GM18499 (cell line): ENCODE data around the gene FAT3.

Experiments
- ATAC-seq: cut with Tn5 transposase; IDR thresholded peaks from one replicate; pipeline ENCODE4 v1.9.1; 2021; ENCODE audit warnings: moderate number of reproducible peaks; ENCODE audit not compliant: insufficient read depth, unreplicated experiment

FAT3 gene

DNA sequence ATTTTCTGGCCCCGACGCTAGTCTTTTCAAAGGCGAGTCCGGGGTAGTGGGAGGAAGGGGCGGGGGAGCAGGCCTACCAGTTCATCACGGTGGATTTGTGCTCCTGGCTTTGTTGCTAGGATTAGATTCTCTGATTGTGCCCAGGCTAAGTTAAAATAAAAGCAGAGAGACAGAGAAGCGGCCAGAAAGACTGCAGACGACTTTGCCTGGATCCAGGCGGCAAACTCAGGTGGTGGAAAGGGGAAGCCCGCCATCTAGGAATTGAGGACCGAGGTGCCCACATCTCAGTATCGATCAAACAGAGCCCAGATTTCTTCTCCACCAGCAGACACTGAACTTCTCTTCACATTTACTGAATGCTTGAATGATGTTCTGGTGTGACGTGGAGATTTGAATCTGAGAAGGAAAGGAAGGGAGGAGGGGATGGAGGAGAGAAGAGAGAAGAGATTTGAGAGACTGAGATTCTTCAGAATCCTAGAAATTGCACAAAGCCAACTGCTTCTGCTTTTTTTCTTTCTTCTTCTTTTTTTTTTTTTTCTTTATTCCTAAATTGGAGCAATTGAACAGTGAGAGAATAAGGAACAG is 2.7 kb downstream of the FAT3 start:
- ATAC-seq = no peak

DNA sequence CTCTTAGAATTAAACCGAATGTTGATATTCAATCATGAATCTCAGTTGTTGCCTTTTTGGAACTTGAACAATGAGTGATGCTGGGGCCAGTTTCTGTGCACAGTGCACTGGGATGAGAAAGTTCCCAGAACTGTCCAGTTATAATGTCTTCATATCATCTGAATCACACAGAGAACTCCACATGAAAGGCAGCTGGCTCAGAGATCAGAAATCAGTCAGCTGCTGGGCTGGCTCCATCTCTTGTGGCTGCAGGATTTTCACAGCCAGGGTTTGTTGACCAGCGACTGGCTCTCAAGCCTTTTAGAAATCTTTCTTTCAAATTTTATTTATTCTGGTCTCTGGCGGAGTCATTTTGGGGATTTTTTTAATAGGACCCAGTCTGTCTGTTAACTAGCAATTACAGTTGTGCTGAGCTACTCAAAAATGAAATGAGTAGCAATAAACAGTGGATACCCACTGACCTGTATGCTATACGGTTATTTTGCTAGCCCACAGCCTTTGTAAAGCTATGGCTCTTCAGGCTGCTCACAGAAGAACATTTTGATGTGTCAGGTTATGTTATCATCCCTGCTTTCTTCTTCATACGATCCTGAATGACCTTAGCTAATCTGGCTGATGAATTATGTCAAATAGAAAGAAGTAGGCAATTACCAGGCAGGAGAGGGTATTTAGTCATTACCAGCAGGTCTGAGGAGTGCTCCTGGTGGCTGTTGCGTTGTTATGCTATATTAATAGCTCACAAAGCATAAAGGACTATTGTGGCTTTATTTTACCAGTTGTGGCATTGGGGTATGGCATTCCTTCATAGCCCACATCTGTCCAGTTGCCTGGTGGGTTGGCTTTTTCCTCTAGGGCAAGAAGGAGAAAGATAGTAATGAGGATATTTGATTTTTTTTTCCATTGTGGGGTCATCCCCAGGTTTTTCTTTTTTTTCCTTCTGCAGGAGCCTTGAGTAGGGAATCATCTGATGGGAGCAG is 3.6 kb downstream of the FAT3 start:
- no peak for ATAC-seq

DNA sequence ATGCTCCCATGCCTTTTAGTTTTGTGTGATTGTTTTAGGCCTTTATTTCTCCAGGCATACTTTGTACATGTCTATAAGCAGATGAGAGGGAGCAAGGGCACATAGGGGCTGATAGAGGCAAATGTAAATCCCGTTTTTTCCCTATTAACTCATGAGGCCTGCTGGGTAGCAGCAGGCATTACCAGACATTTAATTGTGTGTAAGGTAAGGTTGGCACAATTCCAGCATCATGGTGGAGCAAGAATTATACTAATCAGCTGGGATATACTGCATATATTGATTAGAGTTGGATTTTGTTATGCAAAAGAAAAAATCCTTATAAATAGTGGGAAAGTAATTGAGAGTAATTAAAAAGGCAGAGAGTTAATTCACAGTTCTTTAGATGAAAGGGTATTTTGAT is 12.2 kb downstream of the FAT3 start:
- ATAC-seq = no peak

DNA sequence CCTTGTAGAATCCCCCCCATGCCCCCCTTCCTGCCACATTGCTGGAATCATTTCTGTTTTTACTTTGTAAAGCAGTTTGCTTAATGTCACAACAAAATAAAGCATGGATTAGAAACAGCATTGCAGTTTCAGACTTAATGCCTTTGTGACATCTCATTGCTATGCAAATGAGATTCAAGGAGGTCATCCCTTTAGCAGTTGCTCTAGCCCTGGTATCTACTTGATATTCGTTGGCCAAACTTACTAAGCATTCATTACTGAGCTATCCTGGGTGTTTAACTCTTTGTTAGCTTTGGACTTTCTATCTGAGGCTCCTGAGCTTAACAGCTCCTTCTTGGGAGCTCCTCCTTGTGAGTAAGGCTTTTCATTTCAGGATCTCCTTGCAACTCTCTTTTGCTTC is 16.3 kb downstream of the FAT3 start:
- ATAC-seq = no peak

DNA sequence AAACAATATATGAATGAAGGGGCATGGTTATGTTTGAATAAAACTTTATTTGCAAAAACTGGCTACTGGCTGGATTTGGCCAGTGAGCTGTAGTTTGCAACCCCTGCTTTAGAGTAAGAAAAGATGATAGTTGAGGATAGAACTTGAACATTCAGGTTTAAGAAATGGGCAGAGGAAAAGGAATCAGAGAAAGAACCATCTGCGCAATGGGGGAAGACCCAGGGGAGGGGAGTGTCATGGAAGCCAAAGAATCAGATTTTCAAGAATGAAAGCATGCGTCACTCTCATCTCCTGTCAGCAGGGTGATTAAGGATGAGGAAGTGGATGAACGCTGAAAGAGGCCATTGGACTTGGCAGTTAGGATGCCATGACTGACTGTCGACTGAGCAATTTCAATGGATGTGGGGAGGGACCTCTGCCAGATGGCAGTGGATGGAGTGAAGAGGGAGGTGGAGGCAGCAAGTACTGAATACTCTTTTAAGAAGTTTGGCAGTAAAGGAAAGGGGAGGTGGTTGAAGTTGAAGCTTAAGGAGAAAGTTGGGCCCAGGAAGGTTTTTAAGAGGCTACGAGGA is 21.2 kb downstream of the FAT3 start:
- no peak for ATAC-seq

GRCh38 chr11:92246630-92247029 is 22.0 kb downstream of the FAT3 start:
- ATAC-seq = no peak

GRCh38 chr11:92249156-92249753 is 24.6 kb downstream of the FAT3 start:
- ATAC-seq = no peak

DNA sequence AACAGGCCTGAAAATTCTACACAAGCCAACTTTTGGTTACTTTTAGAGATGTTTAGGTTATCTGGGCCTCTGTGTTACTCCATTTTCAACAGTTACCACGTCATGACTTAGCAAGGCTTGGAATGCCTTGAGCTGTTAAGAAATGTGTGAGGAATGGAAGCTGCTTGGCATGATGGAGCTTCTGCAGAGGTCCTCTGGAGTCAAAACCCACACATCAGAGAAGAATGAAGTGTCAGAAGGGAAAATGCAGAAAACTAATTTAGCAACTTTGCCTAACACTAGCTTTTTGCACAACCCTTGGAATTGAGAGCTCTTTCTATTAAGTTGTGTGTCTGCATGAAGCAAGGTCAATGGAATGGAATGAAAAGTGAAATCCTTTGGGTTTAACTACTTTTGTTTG is 27.4 kb downstream of the FAT3 start:
- ATAC-seq = no peak

GRCh38 chr11:92253421-92253820 is 28.8 kb downstream of the FAT3 start:
- ATAC-seq = no peak

GRCh38 chr11:92253945-92254344 is 29.3 kb downstream of the FAT3 start:
- ATAC-seq = no peak

GRCh38 chr11:92257536-92257935 is 32.9 kb downstream of the FAT3 start:
- no peak for ATAC-seq

- ATAC-seq = no peak
Observed at GRCh38 chr11:92259861-92260260, 35.2 kb downstream of the FAT3 start.

GRCh38 chr11:92264350-92264749 is 39.7 kb downstream of the FAT3 start:
- no peak for ATAC-seq

DNA sequence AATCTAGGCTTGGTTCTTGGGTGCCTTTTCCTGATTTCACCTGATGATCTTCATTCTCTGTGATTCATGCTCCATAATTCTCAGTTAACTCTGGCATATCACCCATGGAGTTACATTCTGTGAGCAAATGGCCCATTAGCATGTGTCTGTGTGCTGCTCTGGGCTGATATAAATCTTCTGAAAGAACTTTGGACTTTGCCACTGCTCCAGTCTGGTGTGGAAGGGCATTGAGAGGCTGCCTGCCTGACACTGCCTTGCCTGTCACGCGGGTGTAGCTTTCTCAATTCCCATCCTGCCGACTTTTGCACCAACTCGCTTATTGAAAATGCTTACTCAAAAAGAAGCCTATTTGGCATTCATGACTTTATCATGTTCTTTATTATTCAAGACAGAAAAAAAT is 42.2 kb downstream of the FAT3 start:
- no peak for ATAC-seq

DNA sequence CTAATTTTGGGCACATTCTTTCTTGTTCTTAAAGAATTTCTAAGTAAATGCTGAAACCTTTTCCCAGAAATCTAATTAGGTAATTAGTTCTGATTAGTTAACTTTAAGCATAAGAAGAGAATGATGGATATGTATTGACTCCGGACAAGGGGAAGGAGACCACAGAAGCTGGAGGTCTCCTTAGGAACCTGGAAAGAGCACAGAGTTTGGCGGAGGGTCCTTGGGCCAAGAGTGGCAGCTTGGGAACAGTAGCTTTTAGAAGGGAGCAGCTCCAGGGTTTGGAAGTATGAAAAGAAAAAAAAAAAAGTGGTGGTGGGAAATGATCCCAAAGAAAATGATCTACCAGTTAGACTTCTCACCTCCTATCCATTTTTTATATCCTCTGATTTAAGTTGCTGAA is 42.7 kb downstream of the FAT3 start:
- ATAC-seq = no peak

DNA sequence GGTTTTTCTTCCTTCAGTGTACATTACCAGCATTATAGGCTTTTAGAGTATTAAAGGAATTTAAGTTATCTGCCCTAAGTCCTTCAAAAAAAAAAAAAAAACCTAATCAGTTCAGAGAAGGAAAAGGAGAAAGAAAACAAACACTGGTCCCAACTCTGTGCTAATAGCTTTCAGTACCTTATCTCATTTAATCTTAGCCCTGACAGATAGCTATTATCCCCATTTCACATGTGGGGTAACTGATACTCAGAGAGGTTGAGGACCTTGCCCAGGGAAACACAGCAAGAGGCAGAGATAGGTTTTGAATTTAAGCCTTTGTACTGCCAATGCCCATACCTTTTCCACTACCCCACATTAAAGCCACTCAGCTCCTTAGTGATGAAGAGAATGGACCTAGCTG is 43.4 kb downstream of the FAT3 start:
- ATAC-seq = no peak

DNA sequence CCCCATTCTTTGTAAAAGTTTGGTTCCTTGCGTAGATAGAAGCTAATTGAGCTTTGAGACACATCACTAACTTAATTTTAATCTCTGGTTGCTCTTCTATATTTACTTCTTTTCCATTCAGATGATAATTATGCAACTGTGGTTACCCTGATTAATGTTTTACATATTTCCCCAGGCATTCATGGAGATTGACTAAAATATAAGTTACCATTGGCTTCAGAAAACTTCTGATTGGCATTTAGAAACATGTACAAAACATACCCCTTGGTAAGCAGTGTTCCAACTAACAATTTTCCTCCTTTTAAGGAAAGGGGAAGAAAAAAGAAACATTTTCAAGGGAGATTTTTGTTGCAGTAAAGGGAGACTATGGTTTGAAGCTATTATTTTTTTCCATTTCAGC is 43.9 kb downstream of the FAT3 start:
- ATAC-seq = no peak

DNA sequence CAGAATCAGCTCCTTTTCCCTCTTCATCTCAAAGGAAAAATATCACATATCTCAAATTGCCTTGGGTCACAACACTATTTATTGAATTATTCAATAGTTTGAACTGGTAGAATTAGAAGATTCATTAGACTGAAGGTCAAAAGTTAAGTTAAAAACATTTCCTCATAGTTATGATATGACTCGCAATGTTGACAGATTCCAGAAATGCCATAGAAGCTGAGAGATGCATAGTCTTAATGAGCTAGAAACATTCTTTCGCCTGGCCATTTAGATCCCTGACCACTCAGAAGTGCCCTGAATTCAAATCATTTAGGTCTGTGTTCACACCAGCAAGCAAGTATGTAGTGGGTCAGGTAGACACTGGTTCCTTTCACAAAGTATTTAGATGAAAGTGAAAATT is 44.4 kb downstream of the FAT3 start:
- no peak for ATAC-seq

- no peak for ATAC-seq
Observed at GRCh38 chr11:92269841-92270240, 45.2 kb downstream of the FAT3 start.

DNA sequence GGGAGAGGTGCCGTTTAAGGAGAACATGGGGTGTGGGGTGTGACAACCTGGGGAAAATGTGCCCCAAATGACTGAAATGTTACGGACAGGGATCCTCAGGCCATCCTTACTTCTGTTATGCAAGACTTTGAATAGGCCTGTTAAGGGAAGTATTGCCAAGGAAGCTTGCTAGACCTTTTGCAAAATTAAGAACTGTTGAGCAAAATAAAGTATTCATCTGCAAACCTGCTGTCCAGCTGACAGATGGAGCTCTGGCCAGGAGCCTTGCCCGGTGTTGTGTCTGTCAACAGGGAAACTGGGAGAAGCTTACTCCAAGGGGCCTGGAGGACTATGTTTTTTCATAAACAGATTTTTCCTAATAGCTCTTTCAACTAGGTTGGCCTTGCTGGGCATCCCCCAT is 48.0 kb downstream of the FAT3 start:
- no peak for ATAC-seq
